ENCODE data around the gene PIGU. TPM values are rescaled to one million over a fixed set of nuclear protein-coding genes. Genes with fewer than 3 reads are reported as not detected.

PIGU gene
- polyA plus RNA-seq, 4 donors, result 37.0 to 46.1 (median 41.3) TPM

- DNase-seq (ENCODE audit: low read depth in 4 of 4, low spot score in 2 of 4), result no peak
Measured at GRCh38 chr20:34561661-34562060, 115.2 kb downstream of the PIGU start.

- DNase-seq (ENCODE audit: low read depth in 4 of 4, low spot score in 2 of 4), result no peak
Measured at GRCh38 chr20:34560614-34561013, 116.3 kb downstream of the PIGU start.

- no peak for DNase-seq (ENCODE audit: low read depth in 4 of 4, low spot score in 2 of 4)
Measured at GRCh38 chr20:34560141-34560523, 116.8 kb downstream of the PIGU start.

- DNase-seq (ENCODE audit: low read depth in 4 of 4, low spot score in 2 of 4), result no peak
Measured at GRCh38 chr20:34559311-34560140, 117.4 kb downstream of the PIGU start.

GRCh38 chr20:34558320-34559218 lies 118.3 kb downstream of the PIGU start, which contains the start of gene MAP1LC3A:
Gene MAP1LC3A (plus strand): TSS chr20:34558718. CDS start chr20:34558869, 151 bp downstream.
- peak in 3 of 4 donors; percentile 75 to 84 (median 78) for DNase-seq (ENCODE audit: low read depth in 4 of 4, low spot score in 2 of 4)

- no peak for DNase-seq (ENCODE audit: low read depth in 4 of 4, low spot score in 2 of 4)
Measured at GRCh38 chr20:34557936-34558319, 119.0 kb downstream of the PIGU start.

- DNase-seq (ENCODE audit: low read depth in 4 of 4, low spot score in 2 of 4), result no peak
Measured at GRCh38 chr20:34553366-34553867, 123.5 kb downstream of the PIGU start.

- no peak for DNase-seq (ENCODE audit: low read depth in 4 of 4, low spot score in 2 of 4)
Measured at GRCh38 chr20:34552569-34552968, 124.3 kb downstream of the PIGU start.

GRCh38 chr20:34549929-34550305 lies 127.0 kb downstream of the PIGU start:
- no peak for DNase-seq (ENCODE audit: low read depth in 4 of 4, low spot score in 2 of 4)

GRCh38 chr20:34549291-34549928 lies 127.5 kb downstream of the PIGU start:
- peak in 1 of 4 donors; percentile 53 for DNase-seq (ENCODE audit: low read depth in 4 of 4, low spot score in 2 of 4)

- DNase-seq (ENCODE audit: low read depth in 4 of 4, low spot score in 2 of 4), result no peak
Measured at GRCh38 chr20:34547844-34548613, 128.9 kb downstream of the PIGU start.

- no peak for DNase-seq (ENCODE audit: low read depth in 4 of 4, low spot score in 2 of 4)
Measured at GRCh38 chr20:34546751-34547181, 130.1 kb downstream of the PIGU start.

- DNase-seq (ENCODE audit: low read depth in 4 of 4, low spot score in 2 of 4), result no peak
Measured at GRCh38 chr20:34544109-34544796, 132.6 kb downstream of the PIGU start.

- no peak for DNase-seq (ENCODE audit: low read depth in 4 of 4, low spot score in 2 of 4)
Measured at GRCh38 chr20:34543463-34544056, 133.3 kb downstream of the PIGU start.

- DNase-seq (ENCODE audit: low read depth in 4 of 4, low spot score in 2 of 4), result no peak
Measured at GRCh38 chr20:34542439-34542838, 134.5 kb downstream of the PIGU start.

- DNase-seq (ENCODE audit: low read depth in 4 of 4, low spot score in 2 of 4), result no peak
Measured at GRCh38 chr20:34541917-34542316, 135.0 kb downstream of the PIGU start.

GRCh38 chr20:34541264-34541901 lies 135.5 kb downstream of the PIGU start:
- no peak for DNase-seq (ENCODE audit: low read depth in 4 of 4, low spot score in 2 of 4)

GRCh38 chr20:34540596-34541263 lies 136.2 kb downstream of the PIGU start:
- no peak for DNase-seq (ENCODE audit: low read depth in 4 of 4, low spot score in 2 of 4)

All from left renal cortex interstitium (tissue), 4 donors.